GM11168 (cell line): ENCODE measurements around the gene CRACR2B.

Source experiments
- in situ Hi-C: fragments of 300-500 bp; cut with MboI; formaldehyde crosslinking; loops from one replicate; pipeline ENCODE4 v1.12.0; 2022; ENCODE audit warnings: low sequenced_read_pairs; ENCODE audit not compliant: unreplicated experiment

The CRACR2B gene

DNA sequence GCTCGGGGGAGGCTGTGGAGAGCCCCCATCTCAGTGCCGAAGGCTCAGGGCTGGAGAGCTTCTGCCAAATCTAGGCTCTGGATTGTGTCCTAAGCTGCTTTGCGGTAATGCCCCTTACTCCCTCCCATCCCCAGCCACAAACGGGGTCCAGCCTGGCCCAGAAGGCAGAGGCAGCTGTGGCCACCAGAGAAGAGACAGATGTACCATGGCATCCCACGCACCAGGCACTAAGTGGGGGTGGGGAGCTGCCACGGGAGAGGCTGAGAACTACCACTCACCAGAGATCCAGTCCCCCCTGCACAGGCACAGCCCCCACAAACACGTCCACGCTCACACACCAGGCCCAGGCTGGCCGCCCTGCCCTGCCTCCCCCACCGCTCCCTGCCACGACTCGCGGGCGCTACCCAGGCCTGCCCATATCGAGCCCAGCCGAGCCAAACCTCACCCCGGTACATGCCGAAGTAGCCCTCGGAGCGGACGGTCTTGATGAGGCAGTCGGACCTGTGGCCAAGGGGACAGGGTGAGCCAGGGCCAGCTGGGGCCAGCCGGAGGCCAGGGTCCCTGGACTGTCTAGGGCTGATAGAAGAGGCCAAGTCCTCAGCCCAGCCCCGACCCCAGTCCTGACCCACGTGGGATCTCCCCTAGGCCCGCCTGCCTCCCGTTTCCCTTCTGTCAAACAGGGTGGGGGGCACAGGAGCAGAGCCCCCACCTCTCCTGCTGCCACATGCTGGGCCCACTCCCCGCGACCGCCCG lies 33.5 kb upstream of the CRACR2B start:
- in situ Hi-C loops: no loop called here

GRCh38 chr11:794766-795633 lies 32.7 kb upstream of the CRACR2B start:
- in situ Hi-C loops: no loop called here

GRCh38 chr11:795634-796564 lies 31.8 kb upstream of the CRACR2B start:
- in situ Hi-C loops: no loop called here

GRCh38 chr11:796565-797295 lies 31.0 kb upstream of the CRACR2B start:
- in situ Hi-C loops: no loop called here

DNA sequence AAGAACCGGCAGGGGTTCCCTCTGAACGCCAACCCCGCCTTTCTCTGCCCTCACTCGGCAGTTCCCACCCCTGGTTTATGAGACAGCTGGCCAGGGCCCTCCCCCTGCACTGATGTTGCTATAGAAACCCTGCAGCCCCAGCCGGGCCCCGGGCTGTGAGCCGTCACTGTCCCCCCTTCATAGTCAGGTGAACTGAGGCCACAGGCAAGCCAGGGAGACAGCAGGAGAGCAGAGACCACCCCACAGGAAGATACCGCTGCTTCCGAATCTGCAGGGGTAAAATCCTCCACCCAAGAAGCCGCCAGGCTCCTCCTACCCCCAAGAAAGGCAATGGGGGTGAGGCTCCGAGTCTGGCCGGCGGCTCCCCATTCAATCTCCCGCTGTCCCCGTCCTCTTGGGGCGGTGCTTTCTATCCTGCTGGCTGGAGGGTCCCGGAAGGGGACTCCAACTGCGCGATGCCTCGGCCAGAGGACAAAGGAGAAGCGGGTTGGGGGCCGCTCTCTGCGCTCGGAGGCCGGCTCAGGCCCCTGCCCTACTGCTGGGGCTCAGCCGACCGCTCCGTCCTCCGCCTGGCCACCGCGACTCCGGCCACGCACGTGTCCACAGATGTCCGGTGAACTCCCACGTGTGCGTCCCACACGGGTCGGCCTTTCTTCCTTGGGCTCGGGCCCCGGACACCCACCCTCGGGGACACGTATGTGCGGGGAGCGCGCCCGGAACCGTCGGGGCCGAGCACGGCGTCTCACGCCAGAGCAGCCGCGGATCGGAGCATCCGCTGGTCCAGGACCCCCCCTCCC lies 30.2 kb upstream of the CRACR2B start:
- in situ Hi-C loops: no loop called here

- in situ Hi-C loops: no loop called here
These were observed 29.5 kb upstream of the CRACR2B start, which contains the start of gene SLC25A22 for GRCh38 chr11:798093-798713. SLC25A22 (minus strand) TSS chr11:798281; CDS start chr11:795006, 3,275 bp downstream.

DNA sequence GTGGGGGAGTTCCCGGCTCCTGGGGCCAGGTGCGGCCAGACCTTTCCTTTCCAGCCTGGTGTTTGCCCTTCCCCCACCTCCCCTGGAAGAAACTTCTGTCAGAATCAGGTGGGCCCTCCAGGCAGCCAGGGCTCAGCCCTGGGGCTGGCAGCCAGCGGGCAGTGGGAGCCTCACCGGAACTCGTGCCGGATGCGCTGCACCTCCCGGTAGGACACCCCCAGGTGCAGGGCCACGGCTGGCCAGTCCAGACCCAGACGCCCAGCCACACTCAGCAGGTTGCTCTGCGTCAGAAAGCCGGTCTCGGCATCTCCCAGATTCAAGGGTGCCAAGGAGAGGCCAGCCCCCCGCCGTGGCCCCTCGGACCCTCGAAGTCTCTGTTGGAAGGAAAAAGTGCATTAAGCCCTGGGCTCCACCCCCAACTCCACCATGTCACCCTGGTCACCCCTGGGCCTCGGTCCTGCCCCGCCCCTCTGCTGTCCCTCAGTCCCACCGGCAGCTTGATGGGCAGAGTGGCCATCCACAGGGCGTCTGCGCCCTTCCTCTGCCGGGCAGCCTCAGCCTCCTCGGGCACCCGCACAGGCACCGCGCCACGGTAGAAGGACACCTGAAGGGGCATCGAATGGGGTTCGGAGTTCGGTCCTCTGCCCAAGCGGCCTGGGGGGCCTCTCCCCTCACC lies 27.9 kb upstream of the CRACR2B start:
- in situ Hi-C loops: no loop called here

DNA sequence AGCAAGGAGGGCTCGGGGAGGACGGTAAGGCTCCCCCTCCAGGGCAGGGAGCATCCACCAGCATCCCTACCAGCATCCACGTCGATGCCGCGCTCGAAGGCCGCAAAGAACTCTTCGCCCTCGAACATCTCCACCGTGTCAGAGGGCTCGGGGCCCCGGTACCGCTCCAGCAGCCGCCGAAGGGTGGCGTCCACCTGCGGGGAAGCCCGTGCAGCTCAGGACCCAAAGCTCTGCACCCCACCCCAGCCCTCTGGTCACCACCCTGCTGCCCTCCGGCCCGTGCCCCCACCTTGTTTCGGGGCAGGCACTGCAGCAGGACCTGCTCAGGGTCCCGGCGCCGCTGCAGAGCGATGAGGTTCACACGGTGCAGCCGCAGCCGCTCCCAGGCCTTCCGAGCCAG lies 27.2 kb upstream of the CRACR2B start:
- in situ Hi-C loops: no loop called here

DNA sequence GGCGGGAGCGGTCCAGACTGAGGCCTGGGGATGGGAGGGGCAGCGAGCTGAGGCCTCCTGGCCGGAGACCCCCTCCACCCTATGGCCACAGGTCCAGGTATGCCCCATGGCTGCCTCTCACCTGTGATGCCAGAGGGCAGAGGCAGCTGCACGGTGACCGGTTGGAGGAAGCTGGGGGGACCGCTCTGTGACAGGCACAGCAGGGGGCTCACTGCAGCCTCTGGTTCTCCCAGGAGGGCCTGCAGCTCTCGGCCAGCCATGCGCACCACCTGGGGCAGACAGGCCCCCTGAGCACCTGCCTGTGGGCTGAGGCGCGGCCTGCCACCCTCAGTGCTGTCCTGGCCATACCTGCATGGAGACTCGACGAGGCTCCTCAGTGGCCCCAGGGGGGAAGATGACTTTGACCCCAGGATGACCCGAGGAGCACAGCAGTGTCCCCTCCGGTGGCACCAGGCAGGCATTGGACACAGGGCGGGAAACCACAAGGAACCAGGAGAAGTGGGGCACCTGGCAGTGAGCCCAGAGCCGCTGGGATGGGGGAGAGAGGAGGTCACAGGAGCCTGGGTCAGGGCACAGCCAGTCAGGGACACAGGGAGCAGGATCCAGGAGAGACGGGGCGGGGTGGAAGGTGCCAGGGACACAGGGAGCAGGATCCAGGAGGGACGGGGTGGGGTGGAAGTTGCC lies 26.5 kb upstream of the CRACR2B start:
- in situ Hi-C loops: no loop called here

GRCh38 chr11:802018-802617 lies 25.6 kb upstream of the CRACR2B start:
- in situ Hi-C loops: no loop called here

GRCh38 chr11:802693-803466 lies 24.8 kb upstream of the CRACR2B start:
- in situ Hi-C loops: no loop called here

GRCh38 chr11:803467-803742 lies 24.3 kb upstream of the CRACR2B start:
- in situ Hi-C loops: no loop called here

GRCh38 chr11:803770-804598 lies 23.7 kb upstream of the CRACR2B start:
- in situ Hi-C loops: no loop called here

- in situ Hi-C loops: no loop called here
These were observed 23.1 kb upstream of the CRACR2B start for GRCh38 chr11:804599-804964.

DNA sequence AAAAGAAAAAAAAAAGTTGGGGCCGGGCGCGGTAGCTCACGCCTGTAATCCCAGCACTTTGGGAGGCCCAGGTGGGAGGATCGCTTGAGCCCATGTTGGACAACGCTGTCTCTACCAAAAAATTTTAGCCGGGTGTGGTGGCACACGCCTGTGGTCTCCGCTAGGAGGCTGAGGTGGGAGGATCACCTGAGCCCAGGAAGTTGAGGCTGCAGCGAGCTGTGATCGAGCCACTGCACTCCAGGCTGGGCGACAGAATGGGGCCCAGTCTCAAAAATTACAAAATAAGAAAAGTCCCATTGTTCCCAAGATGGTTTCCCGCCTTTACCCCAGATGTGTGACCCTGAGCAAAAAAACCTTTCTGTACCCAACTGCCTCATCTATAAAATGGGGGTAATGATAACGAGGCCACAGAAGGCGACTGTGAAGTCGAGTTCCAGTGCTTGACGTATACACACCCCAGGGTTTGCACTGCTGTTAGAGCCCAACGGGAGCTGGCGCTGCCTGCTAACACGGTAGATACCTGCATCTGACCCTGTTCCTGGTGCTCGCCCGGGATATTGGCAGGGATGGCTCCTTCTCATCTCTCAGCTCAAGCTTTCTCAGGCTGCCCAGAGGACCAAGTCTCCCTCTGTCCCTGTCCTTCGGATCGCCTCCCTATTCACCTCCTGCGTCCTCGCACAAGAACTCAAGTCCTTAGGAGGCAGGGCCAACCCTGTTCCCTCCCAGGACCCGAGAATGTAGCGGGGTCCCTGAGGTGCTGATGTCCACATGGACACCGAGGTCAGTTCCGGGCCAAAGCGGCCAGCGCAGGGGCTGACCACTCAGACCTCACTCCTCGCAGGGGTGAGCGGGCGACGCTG lies 19.1 kb upstream of the CRACR2B start:
- in situ Hi-C loops: no loop called here
